Endothelial cell of umbilical vein (primary cell): ENCODE results near the gene CAT.

Experiments used
- CTCF ChIP-seq, 2 donors: IDR thresholded peaks; 1 replicate in 1 of 2; 2 replicates in 1 of 2; pipeline ENCODE4 v1.5.1; 2011; ENCODE audit warnings: low read length in 2 of 2, mild to moderate bottlenecking in 2 of 2, moderate library complexity in 2 of 2, control low read depth in 1 of 2, inconsistent platforms in 1 of 2, low read depth in 1 of 2; ENCODE audit not compliant: insufficient read depth in 1 of 2; ENCODE audit errors: extremely low read depth in 1 of 2
- EZH2 ChIP-seq: IDR thresholded peaks from 2 replicates; pipeline ENCODE4 v1.6.1; 2012; ENCODE audit warnings: borderline replicate concordance, low read depth, mild to moderate bottlenecking, moderate library complexity, low read length, inconsistent platforms; ENCODE audit not compliant: severe bottlenecking
- FOS ChIP-seq: IDR thresholded peaks from 2 replicates; pipeline ENCODE4 v1.6.1; 2011; ENCODE audit warnings: mild to moderate bottlenecking, low read length, moderate library complexity, borderline replicate concordance; ENCODE audit not compliant: insufficient read depth
- JUN ChIP-seq: IDR thresholded peaks from 2 replicates; pipeline ENCODE4 v1.6.1; 2011; ENCODE audit warnings: borderline replicate concordance, low read depth; ENCODE audit not compliant: insufficient read length, insufficient read depth
- MYC ChIP-seq: IDR thresholded peaks from one replicate; pipeline ENCODE4 v1.6.1; 2011; ENCODE audit warnings: mild to moderate bottlenecking, low read depth, low read length
- POLR2A ChIP-seq: IDR thresholded peaks from 2 replicates; pipeline ENCODE4 v1.6.1; 2012; ENCODE audit warnings: low read depth, mild to moderate bottlenecking, control low read depth, low read length
- POLR2AphosphoS5 ChIP-seq: IDR thresholded peaks from 2 replicates; pipeline ENCODE4 v1.6.1; 2012; ENCODE audit warnings: low read depth, mild to moderate bottlenecking, control low read depth, low read length, moderate library complexity; ENCODE audit not compliant: insufficient read depth
- TF ChIP-seq, protein P1 (sequence below): IDR thresholded peaks from 2 replicates; pipeline ENCODE4 v1.6.1; 2011; ENCODE audit not compliant: insufficient read depth, insufficient read length

GRCh38 chr11:34451053-34451452, 12.3 kb downstream of the CAT start:
- TF ChIP-seq CTCF (IDR thresholded peaks at IDR 0.05; ENCODE audit: extremely low read depth in 1 of 2, insufficient read depth in 1 of 2, low read depth in 1 of 2, low read length in 2 of 2) = no peak
- no peak for TF ChIP-seq POLR2A
- no peak for TF ChIP-seq POLR2AphosphoS5
- TF ChIP-seq EZH2 = no peak
- TF ChIP-seq, protein P1, sequence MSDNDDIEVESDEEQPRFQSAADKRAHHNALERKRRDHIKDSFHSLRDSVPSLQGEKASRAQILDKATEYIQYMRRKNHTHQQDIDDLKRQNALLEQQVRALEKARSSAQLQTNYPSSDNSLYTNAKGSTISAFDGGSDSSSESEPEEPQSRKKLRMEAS = no peak
- TF ChIP-seq FOS = no peak
- TF ChIP-seq MYC = no peak
- TF ChIP-seq JUN = no peak
